ENCODE measurements around the gene PAPPA.

Gene PAPPA

GRCh38 chr9:116318468-116319374 lies 165.1 kb downstream of the PAPPA start:
- peak; percentile 84 for DNase-seq (ENCODE audit: low read depth)
- TF ChIP-seq, protein P1, sequence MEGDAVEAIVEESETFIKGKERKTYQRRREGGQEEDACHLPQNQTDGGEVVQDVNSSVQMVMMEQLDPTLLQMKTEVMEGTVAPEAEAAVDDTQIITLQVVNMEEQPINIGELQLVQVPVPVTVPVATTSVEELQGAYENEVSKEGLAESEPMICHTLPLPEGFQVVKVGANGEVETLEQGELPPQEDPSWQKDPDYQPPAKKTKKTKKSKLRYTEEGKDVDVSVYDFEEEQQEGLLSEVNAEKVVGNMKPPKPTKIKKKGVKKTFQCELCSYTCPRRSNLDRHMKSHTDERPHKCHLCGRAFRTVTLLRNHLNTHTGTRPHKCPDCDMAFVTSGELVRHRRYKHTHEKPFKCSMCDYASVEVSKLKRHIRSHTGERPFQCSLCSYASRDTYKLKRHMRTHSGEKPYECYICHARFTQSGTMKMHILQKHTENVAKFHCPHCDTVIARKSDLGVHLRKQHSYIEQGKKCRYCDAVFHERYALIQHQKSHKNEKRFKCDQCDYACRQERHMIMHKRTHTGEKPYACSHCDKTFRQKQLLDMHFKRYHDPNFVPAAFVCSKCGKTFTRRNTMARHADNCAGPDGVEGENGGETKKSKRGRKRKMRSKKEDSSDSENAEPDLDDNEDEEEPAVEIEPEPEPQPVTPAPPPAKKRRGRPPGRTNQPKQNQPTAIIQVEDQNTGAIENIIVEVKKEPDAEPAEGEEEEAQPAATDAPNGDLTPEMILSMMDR (conservative IDR thresholded peaks at IDR 0.05; ENCODE audit: low read depth, low read length): no peak
- no peak overlapping the region for H3K4me3 ChIP-seq (ENCODE audit: low read length)

DNA sequence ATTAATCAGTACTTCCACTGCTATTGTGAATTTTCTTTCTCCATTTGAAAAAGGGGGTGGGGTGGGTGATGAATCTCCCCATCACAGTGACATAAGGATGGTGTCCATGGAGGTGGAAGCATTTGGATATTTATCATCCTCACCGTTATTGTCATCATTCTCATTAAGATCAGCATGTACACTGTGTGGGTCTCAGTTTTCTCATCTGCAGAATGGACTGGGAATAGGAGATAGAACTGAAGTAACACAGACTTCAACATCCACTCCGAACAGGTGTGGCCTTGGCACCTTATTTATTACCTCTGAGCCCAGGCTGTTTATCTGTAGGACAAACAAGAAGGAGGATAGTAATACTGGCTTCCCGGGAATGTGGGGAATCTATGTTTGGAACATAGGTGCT lies 165.9 kb downstream of the PAPPA start:
- TF ChIP-seq, protein P1 (conservative IDR thresholded peaks at IDR 0.05; ENCODE audit: low read depth, low read length): no peak
- DNase-seq (ENCODE audit: low read depth): no peak
- no peak overlapping the region for H3K4me3 ChIP-seq (ENCODE audit: low read length)

GRCh38 chr9:116320290-116320689 lies 166.7 kb downstream of the PAPPA start:
- no peak for DNase-seq (ENCODE audit: low read depth)
- TF ChIP-seq, protein P1 (conservative IDR thresholded peaks at IDR 0.05; ENCODE audit: low read depth, low read length): no peak
- no peak overlapping the region for H3K4me3 ChIP-seq (ENCODE audit: low read length)

DNA sequence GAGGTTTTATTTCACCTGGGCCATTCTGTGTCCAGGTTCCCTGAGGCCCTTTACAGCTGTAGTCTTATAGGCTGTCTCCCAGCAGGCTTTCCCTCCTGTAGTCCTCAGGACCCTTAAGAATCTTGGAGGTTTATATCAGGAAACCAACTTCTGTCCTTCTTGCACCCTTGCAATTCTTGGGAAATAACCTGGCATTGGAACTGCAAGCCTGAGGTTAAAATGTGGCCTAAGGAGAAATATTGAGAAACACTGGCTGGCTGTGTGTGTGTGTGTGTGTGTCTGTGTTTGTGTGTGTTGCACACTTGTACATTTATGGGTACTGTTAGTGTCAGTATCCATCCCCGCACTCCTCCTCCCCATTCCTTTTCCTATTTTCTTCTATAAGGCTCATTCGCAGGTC lies 168.9 kb downstream of the PAPPA start:
- no peak for DNase-seq (ENCODE audit: low read depth)
- H3K4me3 ChIP-seq (ENCODE audit: low read length): no peak overlapping the region
- TF ChIP-seq, protein P1 (conservative IDR thresholded peaks at IDR 0.05; ENCODE audit: low read depth, low read length): no peak

DNA sequence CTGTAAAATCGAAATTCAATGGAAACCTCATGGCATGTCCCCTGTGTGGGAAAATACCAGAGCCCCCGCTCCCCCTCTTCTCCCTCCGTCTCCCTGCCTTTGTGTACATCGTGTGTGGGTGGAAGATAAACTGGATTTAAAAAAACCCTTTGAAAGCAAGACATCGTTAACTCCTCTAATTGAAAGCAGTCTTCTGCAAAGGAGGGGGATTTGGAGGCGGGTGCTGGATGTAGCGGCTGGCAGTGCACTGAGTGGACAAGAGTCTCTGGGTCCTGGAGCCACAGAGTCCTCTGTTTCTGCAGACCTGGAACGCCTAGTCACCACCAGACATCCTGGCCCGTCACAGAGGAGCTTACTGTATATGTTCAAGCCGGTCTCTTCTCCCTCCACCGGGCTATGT lies 169.4 kb downstream of the PAPPA start:
- DNase-seq (ENCODE audit: low read depth): no peak
- TF ChIP-seq, protein P1 (conservative IDR thresholded peaks at IDR 0.05; ENCODE audit: low read depth, low read length): no peak
- H3K4me3 ChIP-seq (ENCODE audit: low read length): no peak overlapping the region

DNA sequence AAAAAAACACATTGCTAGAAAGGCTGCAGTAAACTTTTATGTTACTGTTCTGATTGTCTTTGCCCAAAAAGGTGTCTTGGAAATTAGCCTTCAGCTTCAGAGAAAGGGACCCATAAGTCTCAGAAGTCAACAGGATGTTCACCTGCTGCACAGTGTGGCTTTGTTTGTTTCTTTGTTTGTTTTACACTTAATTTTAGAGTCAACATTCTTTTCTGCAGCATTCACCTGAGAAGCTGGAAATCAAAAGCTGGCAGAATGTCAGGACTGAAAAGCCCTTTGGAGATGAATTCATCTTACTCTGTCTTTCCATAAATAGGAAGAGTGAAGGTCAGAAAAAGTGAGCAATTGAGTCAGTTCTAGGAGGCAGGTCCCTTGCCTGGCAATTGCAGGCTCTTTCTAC lies 170.0 kb downstream of the PAPPA start:
- no peak for DNase-seq (ENCODE audit: low read depth)
- H3K4me3 ChIP-seq (ENCODE audit: low read length): no peak overlapping the region
- TF ChIP-seq, protein P1 (conservative IDR thresholded peaks at IDR 0.05; ENCODE audit: low read depth, low read length): no peak

GRCh38 chr9:116325924-116326323 lies 172.3 kb downstream of the PAPPA start:
- no peak for DNase-seq (ENCODE audit: low read depth)
- no peak overlapping the region for H3K4me3 ChIP-seq (ENCODE audit: low read length)
- TF ChIP-seq, protein P1 (conservative IDR thresholded peaks at IDR 0.05; ENCODE audit: low read depth, low read length): no peak
